Sciatic nerve (tissue), 2 donors: ENCODE measurements around the gene PRRC2C. TPM values are rescaled to one million over a fixed set of nuclear protein-coding genes. Genes with fewer than 3 reads are reported as not detected.
A peak's percentile ranks its signal among the peaks of the same experiment; 100 is the strongest.
"Not testable (repeated sequence)": the region's sequence is repeated elsewhere in the genome, so short reads cannot be mapped to it uniquely, and the experiment has no call there.

Experiments
- ATAC-seq: fragments of 200-7000 bp; cut with Tn5 transposase; one replicate; pipeline ENCODE4 v1.9.1; 2020; ENCODE audit warnings: mild to moderate bottlenecking, moderate library complexity
- DNase-seq: peaks from one replicate; pipeline ENCODE4 v3.0.0-alpha.2; 2020; ENCODE audit warnings: low spot score
- intact Hi-C: fragments of 100-400 bp; cut with DNase I; formaldehyde crosslinking; loops from one replicate; pipeline ENCODE4 v1.14.2; 2022
- total RNA-seq: library from RNA; stranded (reverse); fragmentation: NEBNext Ultra II Directional; extraction: Animal tissue kit (Norgen Biotek cat#: 25700); gene quantifications from one replicate; pipeline ENCODE4 v1.2.1, GENCODE V29; 2021
- donor health status: DM: no; HTN: no; CAD: no.
- donor health status: DM: no; HTN: no; CAD: no.

PRRC2C gene
- total RNA-seq = 182 TPM

GRCh38 chr1:171485375-171486047, at the start of gene PRRC2C:
PRRC2C (plus strand) TSS chr1:171485530; CDS start chr1:171512089, 26,559 bp downstream.
- ATAC-seq (peak; percentile 100), DNase-seq (peak; percentile 99)
- intact Hi-C loops = no loop called here

GRCh38 chr1:171438441-171438840, 46.9 kb upstream of the PRRC2C start:
- peak; percentile 67 for DNase-seq
- ATAC-seq = peak; percentile 64
- intact Hi-C loops = no loop called here

DNA sequence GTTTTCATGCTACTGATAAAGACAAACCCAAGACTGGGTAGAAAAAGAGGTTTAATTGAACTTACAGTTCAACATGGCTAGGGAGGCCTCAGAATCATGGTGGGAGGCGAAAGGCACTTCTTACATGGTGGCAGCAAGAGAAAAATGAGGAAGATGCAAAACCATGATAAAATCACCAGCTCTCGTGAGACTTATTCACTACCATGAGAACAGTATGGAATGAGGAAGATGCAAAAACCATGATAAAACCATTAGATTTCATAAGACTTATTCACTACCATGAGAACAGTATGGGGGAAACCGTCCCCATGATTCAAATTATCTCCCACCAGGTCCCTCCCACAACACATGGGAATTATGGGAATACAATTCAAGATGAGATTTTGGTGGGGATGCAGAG, 45.1 kb upstream of the PRRC2C start:
- intact Hi-C loops, DNase-seq, ATAC-seq: not testable (repeated sequence)

DNA sequence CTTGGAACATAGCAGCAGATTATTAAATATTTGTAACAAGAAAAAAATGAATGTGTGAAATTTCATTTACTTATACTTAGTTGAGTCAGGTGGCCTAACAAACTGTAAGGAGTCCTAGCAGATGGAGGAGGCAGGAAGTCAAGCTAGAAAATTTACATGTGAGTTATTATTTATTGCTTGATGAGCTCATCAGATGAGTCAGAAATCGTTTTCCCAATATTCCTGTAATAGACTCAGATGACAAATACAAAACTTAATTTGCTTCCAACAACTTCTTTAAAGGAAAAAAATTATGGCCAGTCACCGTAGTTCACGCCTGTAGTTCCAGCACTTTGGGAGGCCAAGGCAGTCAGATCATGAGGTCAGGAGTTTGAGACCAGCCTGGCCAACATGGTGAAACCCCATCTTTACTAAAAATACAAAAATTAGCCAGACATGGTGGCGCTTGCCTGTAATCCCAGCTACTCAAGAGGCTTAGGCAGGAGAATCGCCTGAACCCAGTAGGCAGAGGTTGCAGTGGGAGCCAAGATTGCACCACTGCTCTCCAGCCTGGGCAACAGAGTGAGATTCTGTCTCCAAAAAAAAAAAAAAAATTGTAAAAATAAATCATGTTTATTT, 43.9 kb upstream of the PRRC2C start:
- intact Hi-C loops, DNase-seq, ATAC-seq: not testable (repeated sequence)

DNA sequence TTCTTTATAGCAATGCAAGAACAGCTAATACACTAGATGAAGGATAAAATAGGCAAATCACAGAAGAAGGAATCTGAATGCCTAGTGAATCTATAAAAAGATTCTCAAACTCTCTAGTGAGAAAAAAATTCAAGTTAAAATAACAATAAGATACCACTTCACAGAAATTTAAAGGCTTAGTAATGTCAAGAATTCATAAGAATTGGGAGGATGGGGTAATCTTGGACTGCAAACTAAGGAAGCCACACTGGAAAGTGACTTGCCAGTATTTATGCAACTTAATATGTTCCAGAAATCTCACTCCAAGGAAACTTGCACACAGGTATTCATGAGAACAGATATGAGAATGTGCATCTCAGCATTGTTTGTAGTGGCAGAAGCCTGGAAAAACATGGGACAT, 38.9 kb upstream of the PRRC2C start:
- no peak for DNase-seq
- intact Hi-C loops = no loop called here
- no peak for ATAC-seq

DNA sequence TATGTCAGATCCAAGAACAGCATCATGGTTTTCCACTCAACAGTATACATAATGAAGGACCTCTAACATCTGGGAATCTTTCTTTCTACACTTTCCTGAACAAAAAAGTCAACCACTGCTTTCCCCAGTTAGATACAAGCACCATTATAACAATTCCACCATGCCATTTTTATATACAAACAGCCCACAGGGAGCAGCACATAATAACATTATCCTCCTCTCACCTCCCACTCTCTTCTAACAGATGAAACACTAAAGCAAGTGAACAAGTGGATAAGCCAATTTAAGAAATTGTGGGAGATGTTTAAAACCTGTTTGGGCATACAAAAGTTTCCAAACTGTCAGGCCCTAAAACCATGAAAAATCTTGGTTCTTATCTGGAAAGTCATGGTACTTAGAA, 29.4 kb upstream of the PRRC2C start:
- no peak for ATAC-seq
- DNase-seq = no peak
- intact Hi-C loops = no loop called here

- DNase-seq = no peak
- ATAC-seq = no peak
- intact Hi-C loops = no loop called here
These were observed 27.9 kb upstream of the PRRC2C start for GRCh38 chr1:171457412-171457811.

DNA sequence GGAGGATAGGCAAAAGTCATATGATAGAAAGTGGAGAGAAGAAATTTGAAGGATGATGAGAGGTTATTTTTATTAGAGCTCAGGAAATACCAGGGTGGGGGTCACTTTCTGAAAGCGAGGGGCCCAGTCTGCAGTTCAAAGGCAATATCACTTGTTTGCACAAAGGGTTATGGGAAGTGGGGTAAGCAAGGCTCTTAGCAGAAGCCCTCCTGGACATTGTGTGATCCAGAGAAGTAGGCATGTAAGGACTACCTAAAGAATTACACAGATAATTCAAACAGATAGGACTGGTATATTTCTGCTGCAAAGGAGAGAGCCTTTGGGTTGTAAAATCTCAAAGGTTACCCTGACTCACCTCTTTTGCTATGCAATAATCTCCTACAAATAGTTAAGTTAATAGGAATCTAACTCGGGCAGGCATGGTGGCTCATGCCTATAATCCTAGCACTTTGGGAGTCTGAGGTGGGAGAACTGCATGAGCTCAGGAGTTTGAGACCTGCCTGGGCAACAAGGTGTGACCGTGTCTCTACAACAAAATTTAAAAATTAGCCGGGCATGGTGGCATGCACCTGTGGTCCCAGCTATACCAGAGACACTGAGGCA, 25.2 kb upstream of the PRRC2C start:
- DNase-seq (no peak), ATAC-seq (no peak)
- intact Hi-C loops = no loop called here

DNA sequence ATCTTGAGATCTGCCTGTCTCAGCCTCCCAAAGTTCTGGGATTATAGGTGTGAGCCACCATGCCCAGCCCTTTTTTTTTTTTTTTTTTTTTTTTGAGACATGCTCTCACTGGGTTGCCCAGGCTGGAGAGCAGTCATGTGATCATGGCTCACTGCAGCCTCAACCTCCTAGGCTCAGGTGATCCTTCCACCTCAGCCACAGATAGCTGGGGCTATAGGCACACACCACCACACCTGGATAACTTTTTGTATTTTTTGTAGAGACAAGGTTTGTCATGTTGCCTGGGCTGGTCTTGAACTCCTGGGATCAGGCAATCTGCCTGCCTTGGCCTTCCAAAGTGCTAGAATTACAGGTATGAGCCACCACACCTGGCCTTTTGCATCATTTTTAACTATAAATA, 17.7 kb upstream of the PRRC2C start:
- intact Hi-C loops = no loop called here
- no peak for DNase-seq
- no peak for ATAC-seq

- ATAC-seq = no peak
- intact Hi-C loops = no loop called here
- no peak for DNase-seq
These were observed 17.1 kb upstream of the PRRC2C start for GRCh38 chr1:171468120-171468750.

DNA sequence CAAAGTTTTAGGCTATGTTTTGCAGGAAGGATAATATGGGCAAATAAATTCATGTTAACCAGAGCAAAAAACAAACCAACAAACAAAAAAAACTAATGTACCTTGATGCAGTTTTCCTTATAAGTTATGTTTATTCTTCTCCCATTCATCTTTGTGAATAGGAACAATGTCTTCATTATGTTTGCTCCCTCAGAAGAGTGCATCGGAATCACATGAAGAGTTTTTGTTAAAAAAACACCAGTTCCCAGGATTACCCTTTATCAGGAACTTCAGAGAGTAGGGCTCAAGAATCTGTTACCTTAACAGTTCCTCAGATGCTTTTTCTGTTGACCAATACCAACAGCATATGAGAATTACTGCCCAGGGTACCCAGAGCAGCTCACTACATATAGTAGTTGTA, 14.6 kb upstream of the PRRC2C start:
- DNase-seq (no peak), ATAC-seq (no peak)
- intact Hi-C loops = no loop called here

GRCh38 chr1:171472183-171472647, 13.1 kb upstream of the PRRC2C start:
- no peak for DNase-seq
- ATAC-seq = no peak
- intact Hi-C loops = no loop called here

GRCh38 chr1:171476829-171477228, 8.5 kb upstream of the PRRC2C start:
- DNase-seq = no peak
- intact Hi-C loops = no loop called here
- ATAC-seq = no peak

GRCh38 chr1:171477804-171478203, 7.5 kb upstream of the PRRC2C start:
- intact Hi-C loops = no loop called here
- ATAC-seq = no peak
- DNase-seq = no peak

GRCh38 chr1:171480035-171480434, 5.3 kb upstream of the PRRC2C start:
- ATAC-seq (no peak), DNase-seq (no peak)
- intact Hi-C loops = no loop called here

DNA sequence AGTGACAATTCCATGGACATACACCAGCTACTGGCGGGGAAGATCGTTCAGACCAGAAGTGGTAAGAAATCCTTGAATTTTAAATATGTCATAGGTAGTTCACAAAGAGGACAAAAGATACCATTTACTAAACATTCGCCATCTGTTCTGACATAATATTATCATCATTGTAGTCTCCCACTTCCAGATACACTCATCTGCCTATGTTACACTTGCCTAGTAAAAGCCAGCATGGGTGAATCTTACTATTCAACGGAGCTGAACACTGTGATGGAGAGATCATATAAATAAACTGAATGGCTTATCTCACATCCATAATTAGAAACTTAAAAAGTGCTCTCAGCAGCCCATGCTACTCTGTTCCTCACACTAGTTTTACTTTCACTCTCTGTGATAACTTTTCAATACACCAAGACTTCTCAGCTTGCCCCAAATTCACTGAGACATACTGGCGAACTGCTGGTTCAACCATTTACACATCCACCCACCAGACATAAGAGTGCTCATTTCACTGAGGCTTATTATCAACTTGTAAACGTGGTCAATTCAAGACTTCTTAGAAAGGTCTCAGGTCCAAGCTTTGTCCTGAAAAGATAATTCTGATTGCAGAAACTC, 463 bp upstream of the PRRC2C start:
- no peak for DNase-seq
- ATAC-seq = peak; percentile 67
- intact Hi-C loops = no loop called here

DNA sequence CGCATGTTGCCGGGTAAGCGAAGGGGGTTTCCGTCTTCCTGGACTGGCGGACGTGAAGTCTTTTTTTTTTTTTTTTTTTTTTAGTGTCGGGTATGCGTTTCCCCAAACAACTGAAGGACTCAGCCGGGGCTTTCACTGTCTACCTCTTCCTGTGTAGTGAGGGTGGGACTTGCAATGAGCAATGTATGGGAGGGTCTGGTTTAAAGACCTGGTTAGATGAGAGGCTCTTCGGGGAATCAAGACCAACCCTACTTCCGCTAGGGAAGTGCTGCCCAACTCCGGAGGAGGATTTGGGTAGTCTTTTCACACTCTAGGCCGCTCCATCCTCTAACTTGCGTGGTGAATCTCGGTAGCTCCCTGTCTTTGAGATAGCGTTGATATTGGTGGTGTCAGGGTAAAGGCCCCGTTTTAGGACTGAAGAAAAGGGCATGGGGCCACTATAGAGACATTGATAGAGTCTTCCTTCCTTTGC, 754 bp downstream of the PRRC2C start:
- intact Hi-C loops = no loop called here
- peak; percentile 38 for ATAC-seq
- DNase-seq = no peak

DNA sequence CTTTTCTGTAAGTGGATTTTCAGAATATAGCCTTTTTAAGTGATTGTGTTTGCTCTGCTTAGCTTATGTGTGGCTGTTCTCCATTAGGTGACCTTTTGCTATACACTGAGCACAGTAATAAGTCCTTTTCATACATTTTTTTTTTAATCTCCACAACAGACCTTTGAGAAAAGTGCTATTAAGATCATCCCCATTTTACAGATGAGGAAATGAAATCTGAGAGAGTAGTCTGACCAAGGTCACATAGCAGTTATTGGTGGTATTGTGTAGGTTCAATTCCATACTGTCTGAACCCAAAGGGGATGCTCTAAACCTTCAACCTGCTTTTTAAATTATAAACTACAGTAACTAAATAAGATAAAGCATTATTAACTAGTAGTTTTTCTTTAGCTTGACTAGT, 1.7 kb downstream of the PRRC2C start:
- ATAC-seq (no peak), DNase-seq (no peak)
- intact Hi-C loops = no loop called here

GRCh38 chr1:171488190-171488929, 3.0 kb downstream of the PRRC2C start:
- no peak for DNase-seq
- intact Hi-C loops = no loop called here
- no peak for ATAC-seq
